GM12874 (cell line): Measurements from ENCODE around the gene MUC5AC.

Source experiments
- TF ChIP-seq, protein P1 (sequence below): IDR thresholded peaks from 2 replicates; pipeline ENCODE4 v1.5.1; 2011; ENCODE audit warnings: low read depth, mild to moderate bottlenecking, control low read depth, low read length, moderate library complexity; ENCODE audit not compliant: insufficient read depth

The MUC5AC gene

DNA sequence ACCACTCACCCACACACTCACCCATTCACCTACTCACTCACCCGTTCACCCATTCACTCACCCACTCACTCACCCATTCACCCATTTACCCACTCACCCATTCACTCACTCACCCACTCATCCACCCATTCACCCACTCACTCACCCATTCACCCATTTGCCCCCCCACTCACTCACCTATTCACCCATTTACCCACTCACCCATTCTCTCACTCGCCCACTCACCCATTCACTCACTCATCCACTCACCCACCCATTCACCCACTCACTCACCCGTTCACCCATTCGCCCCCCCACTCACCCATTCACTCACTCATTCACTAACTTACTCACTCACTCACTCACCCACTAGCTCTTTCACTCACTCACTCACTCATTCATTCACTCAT, 15.0 kb downstream of the MUC5AC start:
- TF ChIP-seq, protein P1, sequence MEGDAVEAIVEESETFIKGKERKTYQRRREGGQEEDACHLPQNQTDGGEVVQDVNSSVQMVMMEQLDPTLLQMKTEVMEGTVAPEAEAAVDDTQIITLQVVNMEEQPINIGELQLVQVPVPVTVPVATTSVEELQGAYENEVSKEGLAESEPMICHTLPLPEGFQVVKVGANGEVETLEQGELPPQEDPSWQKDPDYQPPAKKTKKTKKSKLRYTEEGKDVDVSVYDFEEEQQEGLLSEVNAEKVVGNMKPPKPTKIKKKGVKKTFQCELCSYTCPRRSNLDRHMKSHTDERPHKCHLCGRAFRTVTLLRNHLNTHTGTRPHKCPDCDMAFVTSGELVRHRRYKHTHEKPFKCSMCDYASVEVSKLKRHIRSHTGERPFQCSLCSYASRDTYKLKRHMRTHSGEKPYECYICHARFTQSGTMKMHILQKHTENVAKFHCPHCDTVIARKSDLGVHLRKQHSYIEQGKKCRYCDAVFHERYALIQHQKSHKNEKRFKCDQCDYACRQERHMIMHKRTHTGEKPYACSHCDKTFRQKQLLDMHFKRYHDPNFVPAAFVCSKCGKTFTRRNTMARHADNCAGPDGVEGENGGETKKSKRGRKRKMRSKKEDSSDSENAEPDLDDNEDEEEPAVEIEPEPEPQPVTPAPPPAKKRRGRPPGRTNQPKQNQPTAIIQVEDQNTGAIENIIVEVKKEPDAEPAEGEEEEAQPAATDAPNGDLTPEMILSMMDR: no peak

DNA sequence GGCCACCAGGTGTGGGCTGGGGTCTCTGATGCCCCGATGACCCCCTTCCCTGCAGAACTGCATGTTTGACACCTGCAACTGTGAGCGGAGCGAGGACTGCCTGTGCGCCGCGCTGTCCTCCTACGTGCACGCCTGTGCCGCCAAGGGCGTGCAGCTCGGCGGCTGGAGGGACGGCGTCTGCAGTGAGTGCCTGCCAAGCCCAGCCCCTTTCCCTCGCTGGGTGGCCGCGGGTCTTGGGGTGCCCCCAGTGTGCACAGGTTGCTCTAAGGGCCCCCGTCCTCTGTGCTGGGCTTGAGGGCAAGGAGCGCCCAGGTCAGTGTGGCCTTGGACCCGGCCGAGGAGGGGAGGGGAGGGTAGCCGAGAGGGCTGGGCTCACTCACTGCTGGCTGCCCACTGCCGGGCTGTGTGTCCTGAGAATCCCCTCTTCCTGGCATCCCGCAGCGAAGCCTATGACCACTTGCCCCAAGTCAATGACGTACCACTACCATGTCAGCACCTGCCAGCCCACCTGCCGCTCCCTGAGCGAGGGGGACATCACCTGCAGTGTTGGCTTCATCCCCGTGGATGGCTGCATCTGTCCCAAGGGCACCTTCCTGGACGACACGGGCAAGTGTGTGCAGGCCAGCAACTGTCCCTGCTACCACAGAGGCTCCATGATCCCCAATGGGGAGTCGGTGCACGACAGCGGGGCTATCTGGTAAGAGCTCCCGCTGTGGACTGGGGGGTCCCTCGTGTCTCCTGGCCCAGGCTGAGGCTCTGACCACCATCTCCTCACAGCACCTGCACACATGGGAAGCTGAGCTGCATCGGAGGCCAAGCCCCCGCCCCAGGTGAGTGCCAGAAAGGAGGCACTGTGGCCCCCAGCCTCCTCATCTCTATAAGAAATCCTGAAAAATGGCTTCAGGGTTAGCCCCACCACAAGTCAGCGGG, 17.0 kb downstream of the MUC5AC start:
- TF ChIP-seq, protein P1: no peak

DNA sequence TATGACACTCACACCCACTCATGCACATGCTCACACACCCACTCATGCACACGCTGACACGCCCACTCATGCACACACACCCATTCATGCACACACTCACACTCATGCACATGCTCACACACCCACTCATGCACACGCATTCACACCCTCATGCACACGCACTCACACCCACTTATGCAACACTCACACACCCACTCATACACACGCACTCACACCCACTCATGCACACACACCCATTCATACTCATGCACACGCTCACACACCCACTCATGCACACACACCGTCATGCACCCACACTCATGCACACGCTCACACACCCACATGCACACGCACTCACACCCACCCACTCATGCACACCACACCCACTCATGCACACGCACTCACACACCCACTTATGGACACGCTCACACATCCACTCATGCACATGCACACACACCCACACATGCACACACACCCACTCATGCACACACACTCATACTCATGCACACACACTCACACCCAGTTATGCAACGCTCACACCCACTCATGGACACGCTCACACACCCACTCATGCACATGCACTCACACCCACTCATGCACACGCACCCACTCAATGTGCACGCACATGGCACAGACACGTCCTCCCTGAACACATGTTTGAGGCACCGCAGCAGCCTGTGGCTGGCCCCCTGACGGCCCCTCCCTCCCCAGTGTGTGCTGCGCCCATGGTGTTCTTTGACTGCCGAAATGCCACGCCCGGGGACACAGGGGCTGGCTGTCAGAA, 17.9 kb downstream of the MUC5AC start:
- TF ChIP-seq, protein P1: no peak

DNA sequence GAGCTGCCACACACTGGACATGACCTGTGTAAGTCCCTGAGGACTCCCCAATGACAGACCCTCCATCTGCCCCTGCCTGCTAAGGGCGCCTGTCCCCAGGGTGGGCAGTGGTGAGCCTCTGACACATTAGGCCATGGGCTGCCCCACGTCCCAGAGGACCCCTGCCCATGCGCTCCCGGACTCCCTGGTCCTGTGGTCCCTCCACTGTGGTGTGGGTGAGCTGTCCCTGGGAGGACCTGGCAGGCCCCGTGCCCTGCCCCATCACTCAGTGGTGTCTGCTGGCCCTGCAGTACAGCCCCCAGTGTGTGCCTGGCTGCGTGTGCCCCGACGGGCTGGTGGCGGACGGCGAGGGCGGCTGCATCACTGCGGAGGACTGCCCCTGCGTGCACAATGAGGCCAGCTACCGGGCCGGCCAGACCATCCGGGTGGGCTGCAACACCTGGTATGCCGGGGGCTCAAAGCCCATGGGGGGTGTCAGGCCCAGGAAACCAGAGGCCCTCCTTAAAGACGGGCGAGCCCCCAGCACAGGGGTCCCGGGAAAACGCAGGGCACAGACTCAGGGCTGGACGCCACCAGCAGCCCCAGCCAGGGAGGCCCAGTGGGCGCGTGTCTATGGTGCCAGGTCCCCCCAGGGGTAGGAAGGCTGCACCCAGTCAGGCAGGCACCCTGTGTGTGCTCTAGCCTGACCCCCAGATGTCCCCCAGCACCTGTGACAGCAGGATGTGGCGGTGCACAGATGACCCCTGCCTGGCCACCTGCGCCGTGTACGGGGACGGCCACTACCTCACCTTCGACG, 18.7 kb downstream of the MUC5AC start:
- TF ChIP-seq, protein P1: no peak

DNA sequence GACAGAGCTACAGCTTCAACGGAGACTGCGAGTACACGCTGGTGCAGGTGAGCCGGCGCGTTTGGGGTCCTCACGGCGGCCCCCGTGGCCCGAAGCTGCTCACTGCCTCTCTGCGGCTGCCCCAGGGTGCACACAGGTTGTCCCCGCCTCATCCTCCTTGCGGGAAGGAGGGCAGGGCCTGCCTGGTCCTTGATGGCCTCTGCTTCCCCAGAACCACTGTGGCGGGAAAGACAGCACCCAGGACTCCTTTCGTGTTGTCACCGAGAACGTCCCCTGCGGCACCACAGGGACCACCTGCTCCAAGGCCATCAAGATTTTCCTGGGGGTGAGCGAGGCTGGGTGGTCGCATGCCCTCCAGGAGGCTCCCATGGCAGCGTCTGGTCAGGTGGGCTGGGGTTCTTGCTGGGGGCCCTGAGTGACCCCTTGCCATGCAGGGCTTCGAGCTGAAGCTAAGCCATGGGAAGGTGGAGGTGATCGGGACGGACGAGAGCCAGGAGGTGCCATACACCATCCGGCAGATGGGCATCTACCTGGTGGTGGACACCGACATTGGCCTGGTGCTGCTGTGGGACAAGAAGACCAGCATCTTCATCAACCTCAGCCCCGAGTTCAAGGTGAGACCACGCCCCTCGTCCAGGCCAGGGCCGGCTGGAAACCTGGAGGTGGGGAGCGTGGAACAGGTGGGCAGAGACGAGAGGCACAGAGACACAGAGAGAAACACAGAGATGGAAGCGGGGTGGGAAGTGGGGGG, 19.4 kb downstream of the MUC5AC start:
- TF ChIP-seq, protein P1: no peak

DNA sequence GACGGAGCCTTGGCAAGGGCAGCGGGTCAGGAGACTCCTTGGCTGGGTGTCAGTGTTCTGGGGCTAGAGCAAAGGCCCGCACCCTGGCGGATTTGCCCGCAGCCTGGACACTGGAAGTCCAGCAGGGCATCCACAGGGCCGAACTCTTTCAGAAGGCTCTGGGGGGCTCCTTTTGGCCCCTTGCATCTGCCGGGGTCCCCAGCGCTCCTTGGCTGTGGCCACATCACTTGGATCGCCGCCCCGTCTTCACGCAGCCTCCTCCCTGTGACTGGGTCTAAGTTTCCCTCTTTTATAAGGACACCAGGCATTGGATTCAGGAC, 20.0 kb downstream of the MUC5AC start:
- TF ChIP-seq, protein P1: no peak
